OCI-LY3 (cell line): ENCODE results near the gene AQP2.

Source experiments
- CTCF ChIP-seq: fragments of 200-600, 300-600 bp; sonication (generic); IDR thresholded peaks from 2 replicates; pipeline ENCODE4 v1.5.1; 2014; ENCODE audit warnings: antibody characterized with exemption, low read length, low read depth
- EZH2phosphoT487 ChIP-seq: fragments of 200-600 bp; shearing (Covaris generic); IDR thresholded peaks from 2 replicates; pipeline ENCODE4 v1.6.1; 2018; ENCODE audit warnings: antibody characterized with exemption, mixed run types, low read depth

GRCh38 chr12:49961111-49961922 lies 10.8 kb downstream of the AQP2 start, which contains the start of gene AQP5:
- TF ChIP-seq CTCF (no peak), EZH2phosphoT487 (no peak)
